Fibroblast of upper back skin (primary cell): ENCODE data around the gene MAD1L1.
"Not testable (repeated sequence)": the region's sequence is repeated elsewhere in the genome, so short reads cannot be mapped to it uniquely, and the experiment has no call there.

ENCODE experiments used
- DNase-seq: peaks from one replicate; pipeline ENCODE4 v3.0.0-alpha.2; 2013

MAD1L1 gene

GRCh38 chr7:1977059-1977875 is 255.5 kb downstream of the MAD1L1 start:
- DNase-seq, result no peak

- DNase-seq, result not testable (repeated sequence)
Measured at GRCh38 chr7:1976521-1976920, 256.2 kb downstream of the MAD1L1 start.

- no peak for DNase-seq
Measured at GRCh38 chr7:1975581-1975980, 257.2 kb downstream of the MAD1L1 start.

- no peak for DNase-seq
Measured at GRCh38 chr7:1975179-1975578, 257.6 kb downstream of the MAD1L1 start.

- no peak for DNase-seq
Measured at GRCh38 chr7:1974290-1975101, 258.2 kb downstream of the MAD1L1 start.

GRCh38 chr7:1973321-1974251 is 259.2 kb downstream of the MAD1L1 start:
- DNase-seq, result no peak

GRCh38 chr7:1972744-1973143 is 260.0 kb downstream of the MAD1L1 start:
- no peak for DNase-seq

- no peak for DNase-seq
Measured at GRCh38 chr7:1971946-1972654, 260.6 kb downstream of the MAD1L1 start.

- DNase-seq, result no peak
Measured at GRCh38 chr7:1970895-1971294, 261.9 kb downstream of the MAD1L1 start.

- not testable (repeated sequence) for DNase-seq
Measured at GRCh38 chr7:1970285-1970660, 262.5 kb downstream of the MAD1L1 start.

GRCh38 chr7:1969459-1970284 is 263.1 kb downstream of the MAD1L1 start:
- DNase-seq, result no peak

- DNase-seq, result no peak
Measured at GRCh38 chr7:1968397-1969111, 264.2 kb downstream of the MAD1L1 start.

- DNase-seq, result no peak
Measured at GRCh38 chr7:1967512-1968396, 265.0 kb downstream of the MAD1L1 start.

GRCh38 chr7:1966631-1967200 is 266.0 kb downstream of the MAD1L1 start:
- DNase-seq, result no peak

GRCh38 chr7:1965579-1966294 is 267.0 kb downstream of the MAD1L1 start:
- no peak for DNase-seq

- no peak for DNase-seq
Measured at GRCh38 chr7:1964913-1965578, 267.7 kb downstream of the MAD1L1 start.

- DNase-seq, result no peak
Measured at GRCh38 chr7:1964211-1964912, 268.4 kb downstream of the MAD1L1 start.
